Endothelial cell of umbilical vein (primary cell): ENCODE measurements around the gene ROMO1. TPM values are rescaled to one million over a fixed set of nuclear protein-coding genes. Genes with fewer than 3 reads are reported as not detected.

Experiments
- BruUV-seq: library from RNA; stranded (reverse); fragments of 400-500 nt; replicated peaks from 2 replicates; lab custom pipeline; 2021; lab: Mats Ljungman, UMichigan
- CTCF ChIA-PET: fragments of 300-600, 350-600 bp; sonication (Branson Sonifier 250); formaldehyde crosslinking; loops from one replicate; lab custom pipeline; 2021; ENCODE audit warnings: antibody characterized with exemption, inconsistent platforms; lab: Charles Lee
- POLR2A ChIA-PET: fragments of 300-600, 350-600 bp; sonication (Branson Sonifier 250); formaldehyde crosslinking; loops from one replicate; lab custom pipeline; 2021; ENCODE audit warnings: antibody characterized with exemption, inconsistent platforms; lab: Charles Lee
- DNase-seq: peaks from one replicate; pipeline ENCODE4 v3.0.0-alpha.2; 2011; ENCODE audit warnings: low read depth, low spot score
- FAIRE-seq: peaks from 2 replicates; lab custom pipeline; 2011; peaks lifted over from hg19 to GRCh38; lab: Jason Lieb, UNC
- H2AFZ ChIP-seq: 2 replicates; pipeline ENCODE4 v1.6.0; 2012; ENCODE audit warnings: low read depth, low read length, control low read depth, inconsistent platforms
- H3K27ac ChIP-seq: 2 replicates; pipeline ENCODE4 v1.5.1; 2011; ENCODE audit warnings: low read depth, mild to moderate bottlenecking, control low read depth, low read length, moderate library complexity; ENCODE audit not compliant: insufficient read depth
- H3K27me3 ChIP-seq, 2 experiments: 2 replicates each; pipeline versions ENCODE4 v1.6.0 to v1.6.1; 2011; ENCODE audit warnings: low read length in 2 of 2, mixed read lengths in 1 of 2; ENCODE audit not compliant: control insufficient read depth in 2 of 2, insufficient read depth in 2 of 2
- H3K36me3 ChIP-seq, 2 experiments: 2 replicates in 1 of 2; 3 replicates in 1 of 2; pipeline ENCODE4 v1.5.1; 2011; ENCODE audit warnings: low read length in 2 of 2, mild to moderate bottlenecking in 1 of 2, moderate library complexity in 1 of 2; ENCODE audit not compliant: control insufficient read depth in 2 of 2, insufficient read depth in 2 of 2; ENCODE audit errors: extremely low read depth in 1 of 2
- H3K4me1 ChIP-seq: 3 replicates; pipeline ENCODE4 v1.5.1; 2011; ENCODE audit warnings: mild to moderate bottlenecking, low read length; ENCODE audit not compliant: control insufficient read depth, insufficient read depth; ENCODE audit errors: extremely low read depth
- H3K4me2 ChIP-seq: 2 replicates; pipeline ENCODE4 v1.6.1; 2011; ENCODE audit warnings: low read length, control low read depth, mixed read lengths; ENCODE audit not compliant: insufficient read depth
- H3K4me3 ChIP-seq, 3 experiments: fragments of 200-600 bp in 1 of 3; sonication (generic), shearing (Covaris generic) in 1 of 3; replicated peaks in 1 of 3; 2 replicates each; pipeline ENCODE4 v1.5.1; 2011 to 2016; ENCODE audit warnings: control low read depth in 3 of 3, low read length in 3 of 3, mild to moderate bottlenecking in 2 of 3, inconsistent platforms in 1 of 3, low read depth in 1 of 3, moderate library complexity in 1 of 3; ENCODE audit not compliant: insufficient read depth in 1 of 3
- H3K79me2 ChIP-seq: 2 replicates; pipeline ENCODE4 v1.6.0; 2012; ENCODE audit warnings: low read length, inconsistent platforms; ENCODE audit not compliant: control insufficient read depth, insufficient read depth
- H3K9ac ChIP-seq: replicated peaks from 2 replicates; pipeline ENCODE3; 2011; ENCODE audit warnings: low read length, control low read depth; ENCODE audit not compliant: insufficient read depth; ENCODE audit errors: extremely low read depth
- H3K9me1 ChIP-seq: replicated peaks from 3 replicates; pipeline ENCODE4 v1.6.0; 2011; ENCODE audit warnings: mild to moderate bottlenecking, low read length; ENCODE audit not compliant: control insufficient read depth, insufficient read depth; ENCODE audit errors: extremely low read depth
- H3K9me3 ChIP-seq: replicated peaks from 2 replicates; pipeline ENCODE4 v1.5.1; 2012; ENCODE audit warnings: low read length, inconsistent platforms; ENCODE audit not compliant: control insufficient read depth, insufficient read depth
- H4K20me1 ChIP-seq: replicated peaks from 2 replicates; pipeline ENCODE3; 2011; ENCODE audit warnings: mild to moderate bottlenecking, low read length; ENCODE audit not compliant: control insufficient read depth, insufficient read depth; ENCODE audit errors: extremely low read depth
- EZH2 ChIP-seq: IDR thresholded peaks from 2 replicates; pipeline ENCODE4 v1.6.1; 2012; ENCODE audit warnings: borderline replicate concordance, low read depth, mild to moderate bottlenecking, moderate library complexity, low read length, inconsistent platforms; ENCODE audit not compliant: severe bottlenecking
- FOS ChIP-seq: IDR thresholded peaks from 2 replicates; pipeline ENCODE4 v1.6.1; 2011; ENCODE audit warnings: mild to moderate bottlenecking, low read length, moderate library complexity, borderline replicate concordance; ENCODE audit not compliant: insufficient read depth
- GATA2 ChIP-seq: IDR thresholded peaks from 2 replicates; pipeline ENCODE4 v1.7.0; 2011; ENCODE audit warnings: low read depth, mild to moderate bottlenecking, moderate library complexity, mixed read lengths, low read length; ENCODE audit not compliant: insufficient read length, insufficient read depth
- JUN ChIP-seq: IDR thresholded peaks from 2 replicates; pipeline ENCODE4 v1.6.1; 2011; ENCODE audit warnings: borderline replicate concordance, low read depth; ENCODE audit not compliant: insufficient read length, insufficient read depth
- MYC ChIP-seq: IDR thresholded peaks from one replicate; pipeline ENCODE4 v1.6.1; 2011; ENCODE audit warnings: mild to moderate bottlenecking, low read depth, low read length
- POLR2A ChIP-seq: IDR thresholded peaks from 2 replicates; pipeline ENCODE4 v1.6.1; 2012; ENCODE audit warnings: low read depth, mild to moderate bottlenecking, control low read depth, low read length
- POLR2AphosphoS5 ChIP-seq: IDR thresholded peaks from 2 replicates; pipeline ENCODE4 v1.6.1; 2012; ENCODE audit warnings: low read depth, mild to moderate bottlenecking, control low read depth, low read length, moderate library complexity; ENCODE audit not compliant: insufficient read depth
- dilution Hi-C: fragments of 300-500 bp; cut with MboI; formaldehyde crosslinking; loops from one replicate; pipeline ENCODE4 v1.15.0; 2019; ENCODE audit warnings: low sequenced_read_pairs; ENCODE audit not compliant: extremely low pct_ligation_motif_present
- intact Hi-C: fragments of 100-400 bp; cut with micrococcal nuclease; formaldehyde crosslinking; loops from one replicate; pipeline ENCODE4 v1.10.0; 2022
- polyA plus RNA-seq, 4 experiments: library from polyadenylated mRNA; depleted of rRNA in 3 of 4; stranded (reverse) in 3 of 4; unstranded in 1 of 4; fragments of >200 nt; gene quantifications; 2 replicates each; pipeline versions ENCODE4 v1.2.1 to v1.2.3, GENCODE V29; 2011 to 2012; ENCODE audit warnings: missing spikeins in 1 of 4
- total RNA-seq: library from RNA; stranded (reverse); gene quantifications from 2 replicates; pipeline ENCODE4 v1.2.3, GENCODE V29; 2021
- TF ChIP-seq, protein P1 (sequence below), 2 donors: IDR thresholded peaks; 1 replicate in 1 of 2; 2 replicates in 1 of 2; pipeline ENCODE4 v1.5.1; 2011; ENCODE audit warnings: low read length in 2 of 2, mild to moderate bottlenecking in 2 of 2, moderate library complexity in 2 of 2, control low read depth in 1 of 2, inconsistent platforms in 1 of 2, low read depth in 1 of 2; ENCODE audit not compliant: insufficient read depth in 1 of 2; ENCODE audit errors: extremely low read depth in 1 of 2
- TF ChIP-seq, protein P2 (sequence below): IDR thresholded peaks from 2 replicates; pipeline ENCODE4 v1.6.1; 2011; ENCODE audit not compliant: insufficient read depth, insufficient read length

The ROMO1 gene
- total and polyA plus RNA-seq, 2 donors (not counting 3 experiments of a cell fraction or from before 2014, with no cell fraction given), result 174 to 1,099 TPM

DNA sequence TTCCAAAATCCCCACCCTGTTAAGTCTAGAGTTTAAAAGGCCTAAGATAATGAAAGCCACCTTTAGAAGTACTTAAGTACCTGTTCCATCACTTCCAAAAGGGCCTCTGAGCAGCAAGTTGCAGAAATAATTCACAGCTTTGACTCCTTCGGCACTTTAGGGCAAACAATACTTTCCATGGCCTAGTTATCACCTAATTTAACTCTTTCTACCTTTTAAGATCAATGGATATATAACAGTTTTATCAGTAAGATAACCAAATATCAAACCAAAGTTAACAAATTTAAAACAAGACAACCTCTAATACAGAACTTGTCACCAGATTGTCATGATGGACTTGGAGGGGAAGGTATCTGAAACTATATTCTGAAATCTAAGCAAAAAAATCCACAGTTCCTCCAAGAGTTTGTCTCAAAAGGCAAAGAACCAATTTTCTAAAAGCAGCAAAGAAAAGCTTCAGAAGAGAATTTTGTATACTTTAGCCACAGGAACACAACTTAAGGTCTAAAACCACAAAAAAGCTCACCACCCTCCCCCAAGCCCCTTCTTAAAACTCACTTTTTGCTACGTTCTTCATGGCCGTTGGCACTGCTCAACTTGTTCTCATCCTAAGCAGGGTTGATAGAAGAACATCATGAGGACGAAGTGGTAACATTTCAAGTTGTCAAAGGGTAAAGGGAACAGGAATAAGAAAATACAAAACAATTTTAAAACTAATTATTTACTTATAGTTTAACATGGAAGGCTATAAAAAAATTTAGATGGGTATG, 39.4 kb downstream of the ROMO1 start:
- Histone ChIP-seq H3K9me1 (no peaks in the 10 kb centered on the region), H3K79me2 (peaks cover 84% of the 10 kb centered on the region), H3K4me1 (peaks cover 42% of the 10 kb centered on the region), H3K27me3 (no peaks in the 10 kb centered on the region), H2AFZ (no peak overlapping the region), H3K4me2 (peak overlapping the region; percentile 99), H3K9me3 (no peaks in the 10 kb centered on the region), H3K4me3 (peak overlapping the region in 1 of 3 experiments; percentile 17), H3K36me3 (peaks cover 16 to 52% of the 10 kb centered on the region in 2 experiments), H3K27ac (no peak overlapping the region), H3K9ac (no peak overlapping the region), H4K20me1 (peaks cover 43% of the 10 kb centered on the region)
- DNase-seq (no peak), FAIRE-seq (no peak)
- CTCF ChIA-PET, result interaction anchor here (1.4 to 3.3 kb wide), 2 partner anchors 8 to 146 kb away, joined by 5 to 11 read pairs; no protein-coding TSS in a partner anchor
- dilution Hi-C loops (no loop called here), intact Hi-C loops (no loop called here)
- BruUV-seq, result no TSS peak
- TF ChIP-seq JUN (no peak), FOS (no peak), POLR2AphosphoS5 (no peak), EZH2 (no peak), POLR2A (no peak), GATA2 (no peak), MYC (no peak)
- TF ChIP-seq, protein P1, sequence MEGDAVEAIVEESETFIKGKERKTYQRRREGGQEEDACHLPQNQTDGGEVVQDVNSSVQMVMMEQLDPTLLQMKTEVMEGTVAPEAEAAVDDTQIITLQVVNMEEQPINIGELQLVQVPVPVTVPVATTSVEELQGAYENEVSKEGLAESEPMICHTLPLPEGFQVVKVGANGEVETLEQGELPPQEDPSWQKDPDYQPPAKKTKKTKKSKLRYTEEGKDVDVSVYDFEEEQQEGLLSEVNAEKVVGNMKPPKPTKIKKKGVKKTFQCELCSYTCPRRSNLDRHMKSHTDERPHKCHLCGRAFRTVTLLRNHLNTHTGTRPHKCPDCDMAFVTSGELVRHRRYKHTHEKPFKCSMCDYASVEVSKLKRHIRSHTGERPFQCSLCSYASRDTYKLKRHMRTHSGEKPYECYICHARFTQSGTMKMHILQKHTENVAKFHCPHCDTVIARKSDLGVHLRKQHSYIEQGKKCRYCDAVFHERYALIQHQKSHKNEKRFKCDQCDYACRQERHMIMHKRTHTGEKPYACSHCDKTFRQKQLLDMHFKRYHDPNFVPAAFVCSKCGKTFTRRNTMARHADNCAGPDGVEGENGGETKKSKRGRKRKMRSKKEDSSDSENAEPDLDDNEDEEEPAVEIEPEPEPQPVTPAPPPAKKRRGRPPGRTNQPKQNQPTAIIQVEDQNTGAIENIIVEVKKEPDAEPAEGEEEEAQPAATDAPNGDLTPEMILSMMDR (IDR thresholded peaks at IDR 0.05; ENCODE audit: extremely low read depth in 1 of 2, insufficient read depth in 1 of 2, low read depth in 1 of 2, low read length in 2 of 2), result no peak
- TF ChIP-seq, protein P2, sequence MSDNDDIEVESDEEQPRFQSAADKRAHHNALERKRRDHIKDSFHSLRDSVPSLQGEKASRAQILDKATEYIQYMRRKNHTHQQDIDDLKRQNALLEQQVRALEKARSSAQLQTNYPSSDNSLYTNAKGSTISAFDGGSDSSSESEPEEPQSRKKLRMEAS, result no peak
- POLR2A ChIA-PET, result interaction anchor here (1.2 to 1.6 kb wide), 3 partner anchors 8 to 145 kb away, joined by 3 to 9 read pairs (median 7); no protein-coding TSS in a partner anchor
